Adipose tissue (tissue), 3 donors: ENCODE results near the gene RABGAP1. TPM values are rescaled to one million over a fixed set of nuclear protein-coding genes. Genes with fewer than 3 reads are reported as not detected.

Source experiments
- H3K27ac ChIP-seq: one replicate; pipeline ENCODE4 v1.5.1; 2013; ENCODE audit warnings: low read depth, low read length
- WGBS, 3 donors: extraction: QIAGEN DNeasy Blood & Tissue Kit; methylation state at CpG; one replicate each; pipeline ENCODE4 v1.1.7; 2013; 5-methylcytosine and 5-hydroxymethylcytosine counted together
- polyA plus RNA-seq, 3 donors: library from polyadenylated mRNA; stranded (reverse); fragments of 200-250 nt; gene quantifications; one replicate each; pipeline ENCODE4 v1.2.3, GENCODE V29; 2013
- donor health status: healthy with polysubstance abuse.
- donor health status: Bipolar disorder and iron deficiency.
- donor health status: healthy.

Gene RABGAP1
- polyA plus RNA-seq, 3 donors = 7.9 to 16.5 (median 16.1) TPM

DNA sequence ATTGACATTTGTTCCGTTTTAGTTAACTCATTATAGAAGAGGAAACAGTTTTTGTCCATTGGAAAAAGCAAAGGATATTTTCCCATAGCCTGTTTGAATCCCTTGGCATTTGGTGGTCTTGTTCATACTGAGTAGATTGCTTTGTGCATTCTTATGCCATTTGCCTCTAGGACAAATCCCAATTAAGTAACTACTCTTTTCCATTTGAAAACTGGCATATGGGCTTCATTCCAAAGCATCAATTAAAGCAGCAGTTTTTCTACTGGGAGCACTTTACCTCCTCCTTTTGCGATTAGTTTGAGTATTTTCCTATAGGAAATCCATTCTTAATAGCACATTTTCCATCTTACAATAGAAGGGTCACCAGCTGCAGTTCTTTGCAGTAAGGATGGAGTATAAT lies 123.9 kb downstream of the RABGAP1 start:
- 56 to 89% (median 81%) methylated on average over 2 of the region's 2 CpGs for WGBS, 3 donors
- H3K27ac ChIP-seq = no peak overlapping the region

DNA sequence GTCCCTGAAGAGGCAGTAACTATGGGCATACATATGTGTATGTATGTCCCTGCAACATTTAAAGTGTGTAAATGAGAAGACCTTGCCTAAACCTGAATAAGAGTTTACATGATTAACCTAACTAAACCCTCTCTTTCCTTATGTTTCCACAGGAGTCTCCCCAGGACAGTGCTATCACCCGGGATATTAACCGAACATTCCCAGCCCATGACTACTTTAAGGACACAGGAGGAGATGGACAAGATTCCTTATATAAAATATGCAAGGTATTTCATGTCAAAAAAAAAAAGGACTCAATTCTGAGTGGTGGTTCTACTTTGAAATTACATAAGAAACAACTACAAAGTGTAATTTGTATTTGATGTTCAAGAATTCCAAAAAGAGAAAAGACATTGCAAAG lies 124.4 kb downstream of the RABGAP1 start:
- no peak overlapping the region for H3K27ac ChIP-seq

DNA sequence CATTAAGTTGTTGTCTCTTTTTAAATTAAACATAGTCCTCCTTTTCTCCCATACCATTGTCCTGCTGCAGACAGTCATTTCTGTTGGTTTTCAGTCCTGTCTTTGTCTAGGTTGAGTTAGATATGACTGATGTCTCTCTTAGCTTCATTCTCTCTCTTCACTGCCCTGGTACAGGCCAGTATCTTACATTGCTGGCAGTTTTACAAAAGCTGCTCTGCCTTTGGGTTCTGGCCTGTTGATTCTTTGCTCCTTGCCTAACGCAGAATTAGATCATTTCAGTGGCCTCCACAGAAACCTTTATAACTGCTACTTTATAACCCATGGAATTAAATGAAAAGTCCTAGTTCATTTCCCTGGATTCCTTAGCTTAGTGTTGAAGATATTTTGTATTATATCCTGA lies 126.3 kb downstream of the RABGAP1 start:
- WGBS, 3 donors = 68 to 96% (median 69%) methylated on average over 1 of the region's 1 CpG

More for the DNA sequence above, 124.4 kb downstream of the RABGAP1 start:
- WGBS, 3 donors = 88 to 96% (median 91%) methylated on average over 2 of the region's 2 CpGs

DNA sequence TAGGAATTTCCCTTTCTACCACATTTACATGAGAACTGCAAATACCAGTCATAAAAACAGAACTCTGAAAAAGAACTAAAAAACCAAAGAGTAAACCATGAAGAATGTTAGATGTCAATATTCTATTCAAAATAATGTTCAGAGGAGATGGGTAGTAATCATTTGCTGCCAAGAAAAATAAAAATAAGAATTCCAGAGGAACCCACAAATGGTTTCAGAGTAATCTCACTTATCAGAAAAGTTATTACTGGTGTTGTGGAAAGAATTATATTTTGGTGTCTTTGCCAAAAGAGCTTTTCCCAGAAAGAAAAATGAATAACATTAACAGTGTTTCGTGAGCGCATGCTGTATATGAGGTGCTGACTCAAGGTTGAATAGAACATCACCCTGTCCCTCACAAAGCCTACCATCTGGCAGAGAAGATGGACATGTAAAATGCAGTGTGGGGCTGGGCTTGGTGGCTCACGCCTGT lies 128.2 kb downstream of the RABGAP1 start:
- H3K27ac ChIP-seq = no peak overlapping the region
- 78 to 85% (median 80%) methylated on average over 3 of the region's 3 CpGs for WGBS, 3 donors

More for the DNA sequence above, 126.3 kb downstream of the RABGAP1 start:
- no peak overlapping the region for H3K27ac ChIP-seq

DNA sequence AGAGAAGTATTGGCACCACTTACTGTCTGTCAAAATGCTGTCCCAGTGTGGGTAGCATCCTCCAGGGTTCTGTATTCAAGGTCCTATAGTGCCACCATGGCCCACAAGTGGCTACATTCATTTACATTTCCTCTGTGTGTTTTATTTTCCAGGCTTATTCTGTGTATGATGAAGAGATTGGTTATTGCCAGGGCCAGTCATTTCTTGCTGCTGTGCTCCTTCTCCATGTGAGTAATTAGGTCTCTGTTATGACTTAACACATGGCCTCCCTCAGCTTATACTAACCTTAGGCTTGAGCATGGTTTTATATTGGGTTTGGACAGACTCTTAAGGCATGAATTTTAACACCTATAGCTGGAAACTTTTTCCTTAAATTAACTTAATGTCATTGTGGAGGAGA lies 129.4 kb downstream of the RABGAP1 start:
- H3K27ac ChIP-seq = no peak overlapping the region

DNA sequence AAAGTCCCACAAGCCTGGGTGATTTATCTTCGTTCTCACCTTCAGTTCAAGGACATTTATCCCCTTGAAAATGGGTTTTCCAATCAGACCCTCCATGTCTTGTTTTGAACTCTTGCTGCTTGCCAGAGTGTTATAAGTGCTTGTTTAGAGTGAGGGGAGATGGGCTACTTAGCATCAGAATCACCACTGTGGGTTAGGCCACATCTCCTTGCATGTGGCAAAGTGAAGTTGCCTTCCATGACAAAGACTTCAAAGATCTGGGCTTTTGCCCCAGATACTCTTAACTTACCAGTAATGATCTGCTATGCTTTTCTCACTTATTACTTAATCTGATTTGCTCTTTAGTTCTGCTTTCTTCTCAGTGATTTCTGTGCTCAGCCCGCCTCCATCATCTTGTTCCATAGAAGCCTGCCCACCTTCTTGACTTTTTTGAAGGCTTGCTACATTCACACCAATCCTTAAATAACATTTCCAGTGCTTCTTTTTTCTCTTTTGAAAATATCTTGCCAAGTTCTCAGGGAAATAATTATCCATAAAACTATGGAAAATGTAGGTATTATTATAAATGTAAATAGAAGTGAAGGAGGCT lies 131.7 kb downstream of the RABGAP1 start:
- no peak overlapping the region for H3K27ac ChIP-seq
- 82 to 96% (median 94%) methylated on average over 2 of the region's 2 CpGs for WGBS, 3 donors

DNA sequence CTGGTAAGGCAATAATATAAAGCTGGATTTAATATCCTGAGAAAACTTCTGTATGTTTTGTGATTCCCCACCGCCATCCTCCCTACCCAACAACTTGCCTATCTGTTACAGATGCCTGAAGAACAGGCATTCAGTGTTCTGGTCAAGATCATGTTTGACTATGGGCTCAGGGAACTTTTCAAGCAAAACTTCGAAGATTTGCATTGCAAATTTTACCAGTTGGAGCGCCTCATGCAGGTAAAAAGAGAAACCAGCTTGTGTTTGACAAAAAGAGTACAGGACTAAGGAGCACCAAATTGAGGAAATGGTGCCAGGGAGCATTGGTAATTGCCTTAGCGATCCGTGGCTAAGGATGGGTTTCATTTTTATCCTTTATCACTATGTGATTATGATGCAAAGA lies 132.6 kb downstream of the RABGAP1 start:
- H3K27ac ChIP-seq = no peak overlapping the region
- 59 to 77% (median 77%) methylated on average over 5 of the region's 5 CpGs for WGBS, 3 donors

DNA sequence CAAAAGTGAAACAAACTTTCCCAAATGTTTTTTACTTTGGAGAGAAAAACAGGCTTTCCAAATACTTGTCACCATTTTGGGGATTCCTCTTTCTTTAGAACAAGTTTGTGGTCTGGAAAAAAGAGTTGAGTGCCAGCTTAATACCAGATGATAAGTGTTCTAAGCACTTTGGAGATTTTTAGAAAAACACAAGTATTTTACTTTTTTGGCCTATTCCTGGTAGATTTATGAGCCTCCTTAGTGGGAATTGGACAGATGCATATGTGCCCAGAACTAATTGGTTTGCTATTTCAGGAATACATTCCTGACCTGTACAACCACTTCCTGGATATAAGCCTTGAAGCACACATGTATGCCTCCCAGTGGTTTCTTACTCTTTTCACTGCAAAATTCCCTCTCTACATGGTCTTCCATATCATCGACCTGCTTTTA lies 133.2 kb downstream of the RABGAP1 start:
- WGBS, 3 donors = 48 to 69% (median 69%) methylated on average over 1 of the region's 1 CpG
- peak overlapping the region; percentile 65 for H3K27ac ChIP-seq

DNA sequence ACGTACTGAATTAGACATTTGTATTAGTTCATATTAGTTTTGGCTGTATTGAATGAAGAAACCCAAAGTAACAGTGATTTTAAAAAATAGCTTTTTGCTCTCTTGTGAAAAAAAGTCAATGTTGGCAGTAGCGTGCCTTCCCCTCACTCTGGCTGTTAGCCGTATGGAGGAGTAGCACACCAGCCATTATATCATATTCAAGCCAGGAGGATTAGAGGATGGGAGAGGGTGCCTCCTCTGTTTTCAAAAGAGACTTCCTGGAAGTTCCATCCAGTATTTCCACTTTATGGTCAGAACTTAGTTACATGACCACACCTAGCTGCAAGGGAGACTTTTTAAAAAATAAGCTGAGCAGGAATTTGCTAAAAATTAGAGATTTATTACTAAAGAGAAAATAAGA lies 133.8 kb downstream of the RABGAP1 start:
- no peak overlapping the region for H3K27ac ChIP-seq
- WGBS, 3 donors = 64 to 87% (median 68%) methylated on average over 3 of the region's 3 CpGs

DNA sequence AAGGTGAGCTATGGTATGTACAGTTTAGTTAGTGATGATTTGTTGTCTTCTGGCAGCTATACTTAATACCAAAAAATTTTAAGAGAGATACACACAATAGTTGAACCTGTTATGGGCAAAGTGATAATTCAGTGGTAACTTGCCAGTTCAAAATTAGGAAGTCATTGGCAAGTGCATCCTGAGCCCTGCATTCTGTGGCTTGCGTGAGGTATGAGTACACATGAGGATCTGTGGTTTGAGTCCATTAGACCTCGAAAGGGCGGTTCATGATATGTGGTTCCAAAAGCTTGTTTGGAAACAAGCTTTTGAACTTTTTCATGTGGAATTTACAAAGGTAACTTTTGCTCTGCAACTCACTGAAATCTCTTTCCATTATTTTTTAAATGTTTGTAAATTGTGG lies 139.6 kb downstream of the RABGAP1 start:
- WGBS, 3 donors = 64 to 91% (median 67%) methylated on average over 3 of the region's 3 CpGs
- H3K27ac ChIP-seq = no peak overlapping the region

DNA sequence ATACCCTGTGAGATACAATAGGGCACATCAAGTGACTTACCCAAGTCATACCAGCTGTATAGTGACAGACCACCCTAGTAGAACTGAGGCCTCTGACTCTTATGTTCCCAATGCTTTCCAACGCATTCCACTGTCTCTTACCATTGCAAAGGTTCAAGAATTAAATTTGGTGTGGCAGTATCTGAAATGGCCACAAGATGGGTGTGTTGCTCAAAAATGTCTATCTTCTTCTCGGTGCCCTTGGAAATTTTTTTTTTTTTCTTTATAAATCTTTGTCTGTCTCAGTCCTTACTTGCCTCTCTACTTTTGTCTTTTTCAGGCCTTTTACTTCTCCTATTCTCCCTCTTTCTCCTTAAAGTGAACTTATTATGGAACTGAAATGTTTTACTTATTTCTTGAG lies 141.0 kb downstream of the RABGAP1 start:
- no peak overlapping the region for H3K27ac ChIP-seq
- WGBS, 3 donors = 28 to 40% (median 28%) methylated on average over 2 of the region's 2 CpGs

DNA sequence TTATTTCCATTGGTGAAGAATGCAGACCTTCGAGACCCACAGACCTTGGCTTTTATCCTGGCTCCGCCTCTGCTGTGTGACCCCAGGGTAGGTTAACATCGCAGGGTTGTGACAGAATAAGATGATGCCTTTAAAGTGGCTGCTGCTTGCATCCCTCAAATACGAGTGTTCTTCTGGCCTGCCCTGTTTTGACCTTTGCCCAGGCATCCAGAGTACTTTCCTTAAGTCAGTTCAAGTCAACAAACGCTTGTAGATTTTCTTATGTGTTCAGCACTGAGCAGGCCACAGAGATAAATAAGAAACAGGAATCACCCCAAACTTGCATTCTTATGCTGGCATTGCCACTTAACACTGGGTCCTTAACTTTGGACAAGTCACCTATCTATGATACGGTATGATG lies 142.9 kb downstream of the RABGAP1 start:
- H3K27ac ChIP-seq = no peak overlapping the region
- WGBS, 3 donors = 65 to 88% (median 72%) methylated on average over 6 of the region's 6 CpGs

DNA sequence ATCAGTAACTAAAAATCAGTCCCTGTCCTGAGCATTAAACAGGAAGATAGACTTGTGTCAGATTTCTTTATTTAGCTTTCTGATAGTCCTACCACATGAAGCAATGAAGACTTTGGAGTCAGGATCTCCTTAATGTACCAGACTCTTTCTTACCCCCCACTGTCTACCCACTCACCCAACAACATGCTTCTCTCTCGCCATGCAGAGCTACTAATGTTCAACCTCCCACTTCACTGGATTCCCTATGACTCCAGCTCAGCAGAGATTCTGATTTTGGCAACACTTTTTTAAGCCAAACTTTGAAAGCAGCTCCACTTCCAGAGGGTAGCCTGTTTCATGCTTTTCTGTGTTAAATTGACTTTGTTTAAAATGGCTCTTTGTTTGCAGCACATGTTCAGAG lies 143.4 kb downstream of the RABGAP1 start:
- no peak overlapping the region for H3K27ac ChIP-seq
- WGBS, 3 donors = 86 to 97% (median 96%) methylated on average over 1 of the region's 1 CpG

DNA sequence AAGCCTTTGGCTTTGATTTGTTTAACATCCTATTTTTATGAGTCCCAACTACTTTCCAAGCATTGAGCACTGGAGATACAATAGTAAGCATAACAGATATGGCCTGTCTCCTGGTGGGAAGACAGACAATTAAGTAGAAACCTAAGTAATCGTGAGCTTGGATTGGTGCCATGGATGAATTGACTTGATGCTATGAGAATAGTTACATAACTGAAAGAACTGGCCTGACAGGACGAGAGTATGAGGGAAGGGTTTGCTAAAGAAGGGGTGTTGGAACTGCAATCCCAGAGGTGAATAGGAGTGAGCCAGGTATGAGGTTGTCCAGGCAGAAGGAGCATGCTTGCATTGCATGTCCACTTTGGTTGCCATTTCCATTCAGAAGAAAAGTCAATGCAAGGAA lies 145.1 kb downstream of the RABGAP1 start:
- no peak overlapping the region for H3K27ac ChIP-seq
- 48 to 77% (median 69%) methylated on average over 2 of the region's 2 CpGs for WGBS, 3 donors

DNA sequence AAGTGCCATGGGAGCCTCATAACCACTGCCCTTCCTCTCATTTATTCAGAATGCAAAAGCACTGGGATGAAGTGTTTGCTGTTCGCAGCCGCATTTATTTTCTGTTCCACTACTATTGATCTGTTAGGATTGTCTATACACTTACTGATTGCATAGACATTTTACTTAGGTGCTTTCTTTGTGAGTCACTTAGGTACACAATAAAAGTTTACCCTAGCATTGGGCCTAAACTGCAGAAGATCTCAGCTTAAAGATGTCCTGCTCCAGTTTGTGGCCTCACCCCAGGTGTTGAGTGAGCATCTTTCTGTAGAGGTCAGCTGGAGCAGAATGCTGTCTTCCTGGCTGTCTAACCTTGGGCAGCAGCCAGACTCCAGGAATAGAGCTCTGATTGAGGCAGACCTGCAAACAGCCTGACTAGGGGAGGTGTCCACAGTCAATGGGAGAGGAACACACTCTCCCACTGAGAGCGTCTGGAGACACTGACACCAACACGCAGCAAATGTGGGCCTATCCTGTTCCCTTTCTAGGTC lies 146.6 kb downstream of the RABGAP1 start:
- 68 to 94% (median 93%) methylated on average over 4 of the region's 4 CpGs for WGBS, 3 donors
- H3K27ac ChIP-seq = no peak overlapping the region

DNA sequence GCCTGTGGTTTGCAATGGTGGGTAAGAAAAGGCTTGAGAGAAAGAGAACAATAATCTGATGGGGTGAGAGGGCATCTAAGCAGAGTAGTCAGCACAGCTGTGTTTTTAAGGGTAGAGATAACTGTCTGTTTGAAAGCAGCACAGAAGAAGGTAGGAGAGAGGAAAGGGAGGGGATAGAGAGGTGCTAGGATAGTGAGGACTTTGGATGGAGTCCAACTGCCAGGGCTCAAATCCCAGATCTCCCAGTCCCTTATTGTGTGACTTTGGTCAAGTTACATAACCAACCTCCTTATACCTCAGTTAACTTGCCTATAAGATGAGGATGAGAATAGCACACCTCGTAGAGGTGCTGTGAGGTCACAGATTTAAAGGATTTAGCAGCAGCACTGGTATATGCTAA lies 148.2 kb downstream of the RABGAP1 start:
- 90 to 97% (median 93%) methylated on average over 1 of the region's 1 CpG for WGBS, 3 donors
- H3K27ac ChIP-seq = no peak overlapping the region

DNA sequence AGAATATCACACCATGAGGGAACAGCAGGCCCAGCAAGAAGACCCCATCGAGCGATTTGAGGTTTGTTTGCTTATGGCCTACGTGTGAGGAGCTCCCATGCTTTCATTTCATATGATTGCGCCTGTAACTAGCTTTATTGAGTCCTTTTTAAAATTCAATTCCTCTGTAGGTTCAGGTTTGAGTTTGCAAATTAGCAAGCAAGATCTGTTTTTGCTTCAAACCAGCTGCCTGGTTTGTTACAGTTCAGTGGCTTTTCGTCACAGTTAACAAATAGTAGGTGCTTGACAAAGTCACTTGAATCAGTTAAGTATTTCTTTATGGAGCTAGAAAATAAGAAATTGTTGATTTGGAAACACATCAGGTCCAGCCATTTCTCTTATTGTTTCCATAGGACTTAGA lies 149.0 kb downstream of the RABGAP1 start:
- no peak overlapping the region for H3K27ac ChIP-seq
- WGBS, 3 donors = 96 to 97% (median 97%) methylated on average over 5 of the region's 5 CpGs

DNA sequence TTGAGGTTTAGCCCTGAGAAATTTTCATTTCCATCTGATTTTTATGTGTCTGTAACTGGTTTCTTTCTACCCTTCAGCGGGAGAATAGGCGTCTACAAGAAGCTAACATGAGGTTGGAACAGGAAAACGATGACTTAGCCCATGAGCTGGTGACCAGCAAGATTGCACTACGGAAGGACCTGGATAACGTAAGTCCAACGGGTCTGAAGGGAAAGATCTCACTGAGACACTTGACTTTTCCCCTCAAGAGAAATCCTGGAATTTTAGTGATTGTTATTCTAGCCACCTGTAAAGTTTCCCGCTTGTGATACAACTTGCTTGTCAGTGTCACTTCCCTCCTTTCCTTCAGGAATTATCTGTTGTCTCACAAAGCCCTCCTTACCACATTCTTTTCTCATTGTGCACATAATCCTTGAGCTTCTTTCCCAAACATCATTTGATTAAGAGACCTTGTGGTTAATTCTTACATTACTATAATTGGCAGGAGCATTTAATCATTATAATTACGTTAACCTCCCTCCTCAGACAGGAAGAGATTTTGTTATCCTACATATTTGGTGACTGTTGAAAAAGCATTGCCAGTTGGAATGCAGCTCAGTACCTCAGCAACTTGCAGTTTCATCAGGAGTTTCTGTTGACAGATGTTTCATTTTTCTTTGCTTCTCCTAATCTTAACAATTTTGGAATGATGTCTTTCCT lies 149.5 kb downstream of the RABGAP1 start:
- no peak overlapping the region for H3K27ac ChIP-seq
- WGBS, 3 donors = 87 to 90% (median 89%) methylated on average over 8 of the region's 8 CpGs

DNA sequence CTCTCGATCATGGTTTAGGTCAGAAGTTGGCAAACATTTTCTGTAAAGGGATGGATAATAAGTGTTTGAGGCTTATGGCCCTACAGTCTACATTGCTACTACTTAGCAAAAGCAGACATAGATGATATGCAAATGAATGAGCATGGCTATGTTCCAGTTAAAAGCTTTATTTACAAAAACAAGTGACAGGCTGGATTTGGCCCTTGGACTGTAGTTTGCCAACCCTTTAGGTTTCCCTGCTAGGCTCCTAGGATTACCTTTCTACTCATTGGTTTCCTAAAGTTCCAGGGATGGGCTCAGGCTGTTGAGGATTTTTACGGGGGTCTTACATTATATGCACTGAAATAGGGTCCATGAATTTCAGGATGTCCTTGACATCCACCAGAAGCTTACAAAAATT lies 150.1 kb downstream of the RABGAP1 start:
- 82 to 96% (median 89%) methylated on average over 2 of the region's 2 CpGs for WGBS, 3 donors
- no peak overlapping the region for H3K27ac ChIP-seq

DNA sequence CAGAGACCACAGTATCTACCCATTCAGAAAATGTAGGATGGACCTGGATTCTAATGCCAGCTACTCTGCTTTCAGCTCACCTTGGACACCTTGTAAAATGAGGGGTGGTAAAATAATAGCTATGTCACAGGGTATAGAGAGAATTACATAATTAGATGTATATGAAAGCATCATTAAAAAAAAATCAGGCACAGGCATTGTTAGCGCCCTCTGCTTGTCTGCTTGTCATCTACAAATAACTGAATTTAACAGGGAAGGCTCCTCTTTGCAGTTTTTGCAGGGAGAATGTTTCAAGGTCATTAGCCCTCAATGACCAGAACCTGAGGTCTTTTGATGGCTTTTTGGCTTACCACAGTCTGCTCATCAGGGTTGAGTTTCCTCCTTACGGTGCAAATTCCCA lies 150.6 kb downstream of the RABGAP1 start:
- WGBS, 3 donors = 87 to 91% (median 87%) methylated on average over 2 of the region's 2 CpGs
- no peak overlapping the region for H3K27ac ChIP-seq
